SK-MEL-5 (cell line): ENCODE measurements around the gene GID8. TPM values are rescaled to one million over a fixed set of nuclear protein-coding genes. Genes with fewer than 3 reads are reported as not detected.

Experiments used
- DNase-seq: peaks from one replicate; pipeline ENCODE4 v3.0.0-alpha.2; 2016; ENCODE audit warnings: low read depth, low spot score
- in situ Hi-C: cut with HindIII; loops from 2 replicates; pipeline ENCODE4 v1.10.0; 2016; ENCODE audit warnings: low sequenced_read_pairs, high pct_unique_total_duplicates, low pct_unique_long_range_greater_than_20kb
- polyA plus RNA-seq, 2 experiments: library from polyadenylated mRNA; depleted of rRNA; stranded (reverse); fragments of >200 nt; gene quantifications; 2 replicates each; pipeline ENCODE4 v1.2.3, GENCODE V29; 2015
- total RNA-seq: library from RNA; depleted of rRNA; stranded (reverse); fragments of >200 nt; shearing (Covaris generic); gene quantifications from 2 replicates; pipeline ENCODE4 v1.2.3, GENCODE V29; 2014; rRNA removed

GID8 gene
- 21.4 and 23.3 TPM in 2 replicates for total RNA-seq
- 27.1 and 31.1 TPM in 2 replicates for polyA plus RNA-seq (2015; cell fraction: cytosol; rRNA removed)
- 19.9 and 30.2 TPM in 2 replicates for polyA plus RNA-seq (2015; cell fraction: nucleus; rRNA removed)

DNA sequence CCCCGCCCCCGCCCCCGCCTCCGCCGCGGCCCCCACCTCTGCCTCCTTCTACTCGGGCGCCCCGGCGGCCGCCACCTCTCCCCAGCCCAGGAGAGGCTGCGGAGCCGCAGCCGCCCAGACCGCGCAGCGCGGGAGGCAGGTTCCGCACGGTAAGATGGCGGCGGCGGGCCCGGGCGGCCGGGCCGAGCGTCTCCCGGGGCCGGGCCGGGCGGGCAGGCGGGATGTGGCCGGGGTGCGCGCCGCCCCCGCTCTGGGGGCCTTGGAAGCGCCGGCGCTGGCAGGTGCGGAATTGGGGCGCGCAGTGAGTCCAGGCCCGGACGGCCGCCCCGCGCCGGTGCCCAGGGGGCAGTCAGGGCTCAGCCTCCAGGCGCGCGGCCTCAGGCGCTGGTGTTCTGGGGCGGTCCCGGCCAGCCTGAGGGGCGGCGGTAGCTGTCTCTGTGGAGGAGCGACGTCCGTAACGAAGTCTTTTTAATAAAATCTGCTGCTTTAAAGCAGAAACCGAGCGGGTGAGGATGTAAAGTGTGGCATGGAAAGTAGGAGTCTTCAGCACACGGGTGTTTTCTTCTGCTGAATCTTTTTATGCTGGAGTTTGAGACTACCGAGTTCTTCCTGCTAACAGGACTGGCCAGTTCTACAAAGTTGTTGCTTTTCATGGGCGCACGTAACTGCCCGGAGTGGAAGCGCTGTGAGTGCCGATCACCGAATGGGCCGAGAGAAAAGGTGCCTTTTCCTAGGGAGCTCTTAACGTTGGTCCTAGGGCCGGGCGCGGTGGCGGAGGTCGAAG lies at the start of gene GID8:
GID8 (plus strand) TSS at position 43 of the 784 bp plus-strand sequence. CDS start 3,356 bp downstream, outside the sequence.
- DNase-seq: peak; percentile 37
- in situ Hi-C loops: no loop called here

- DNase-seq: no peak
- in situ Hi-C loops: no loop called here
Observed at GRCh38 chr20:62888406-62888805, 49.5 kb upstream of the GID8 start.

DNA sequence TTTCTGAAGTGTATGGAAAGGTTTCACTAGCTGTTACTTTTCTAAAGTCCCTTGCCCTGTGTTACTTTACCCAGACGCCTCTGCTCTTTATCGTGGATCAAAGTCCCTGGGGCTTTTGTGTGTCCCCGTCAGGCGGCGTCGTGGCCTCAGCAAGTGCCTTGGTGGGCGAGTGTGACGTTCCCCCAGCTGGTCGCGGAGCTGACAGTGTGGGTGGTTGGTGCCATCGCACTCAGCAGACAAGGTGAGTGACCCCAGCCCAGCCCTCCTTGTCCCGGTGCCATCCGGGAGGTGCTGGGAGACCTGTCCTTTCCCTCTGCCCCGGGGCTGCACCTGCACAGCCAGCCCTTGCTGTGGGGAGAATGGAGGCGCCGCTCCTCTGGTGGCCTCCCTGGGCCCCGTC lies 49.0 kb upstream of the GID8 start:
- in situ Hi-C loops: no loop called here

GRCh38 chr20:62889411-62889810 lies 48.5 kb upstream of the GID8 start:
- no peak for DNase-seq
- in situ Hi-C loops: no loop called here

More for the DNA sequence above, 49.0 kb upstream of the GID8 start:
- no peak for DNase-seq

- in situ Hi-C loops: no loop called here
- no peak for DNase-seq
Observed at GRCh38 chr20:62889871-62890270, 48.1 kb upstream of the GID8 start.

DNA sequence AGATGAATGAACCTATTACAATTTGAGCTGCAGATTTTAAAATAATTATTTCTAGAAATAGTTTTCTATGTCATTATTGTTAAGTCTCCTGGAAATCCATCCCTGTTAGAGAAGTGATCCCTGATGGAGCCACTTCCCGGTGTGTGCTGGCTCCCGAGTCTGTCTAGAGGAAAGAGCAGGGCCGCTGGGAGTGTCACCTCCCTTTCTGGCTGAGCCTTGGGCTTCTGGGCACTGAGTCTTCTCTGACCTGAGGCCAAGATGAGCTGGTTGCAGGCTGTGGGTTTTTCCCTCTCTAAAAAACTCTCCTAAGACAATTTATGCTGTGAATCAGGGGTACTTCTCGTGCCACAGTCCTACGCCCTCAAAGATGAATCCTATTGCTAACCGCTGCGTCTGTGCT lies 47.5 kb upstream of the GID8 start:
- in situ Hi-C loops: no loop called here

DNA sequence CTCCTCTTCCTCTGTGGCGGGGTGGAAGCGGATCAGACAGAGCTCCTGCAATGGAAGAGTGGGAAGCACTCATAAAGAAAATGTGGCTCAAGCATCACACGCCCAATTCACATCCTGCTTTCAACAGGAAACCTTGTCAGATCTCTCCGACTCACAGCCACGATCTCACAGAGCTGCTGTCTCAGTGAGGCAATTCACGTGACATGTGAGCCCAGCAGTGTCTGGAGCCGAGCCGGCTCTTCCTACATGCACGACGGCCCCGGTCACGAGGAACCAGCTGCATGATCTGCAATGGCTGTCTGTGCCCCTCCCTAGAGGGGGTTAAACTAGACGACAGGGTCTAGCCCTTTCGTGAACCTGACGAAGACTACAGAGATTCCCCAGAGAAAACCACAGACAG lies 46.8 kb upstream of the GID8 start:
- in situ Hi-C loops: no loop called here
- DNase-seq: peak; percentile 86

More for the DNA sequence above, 47.5 kb upstream of the GID8 start:
- DNase-seq: no peak

- no peak for DNase-seq
- in situ Hi-C loops: no loop called here
Observed at GRCh38 chr20:62892348-62893304, 45.3 kb upstream of the GID8 start.

DNA sequence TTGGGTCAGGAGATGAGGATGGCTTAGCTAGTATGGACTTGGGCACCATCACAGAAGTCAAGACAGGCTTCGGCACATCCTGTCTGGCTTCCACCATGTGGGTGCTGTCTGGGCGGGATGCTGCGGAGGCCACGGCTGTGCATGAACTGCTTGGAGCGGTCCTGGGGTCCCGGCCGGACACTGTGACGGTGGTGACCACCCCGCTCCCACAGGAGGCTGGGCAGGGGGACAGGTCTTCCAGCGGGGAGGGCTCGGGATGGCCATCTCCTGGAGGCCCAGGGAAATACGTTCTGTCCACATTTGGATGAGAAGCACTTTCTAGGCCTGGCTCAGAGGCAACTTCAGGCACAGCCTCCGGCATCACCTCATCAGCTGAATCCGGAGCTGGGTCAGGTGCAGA lies 44.2 kb upstream of the GID8 start:
- in situ Hi-C loops: no loop called here
- DNase-seq: peak; percentile 27

GRCh38 chr20:62894261-62894660 lies 43.7 kb upstream of the GID8 start:
- DNase-seq: no peak
- in situ Hi-C loops: no loop called here

DNA sequence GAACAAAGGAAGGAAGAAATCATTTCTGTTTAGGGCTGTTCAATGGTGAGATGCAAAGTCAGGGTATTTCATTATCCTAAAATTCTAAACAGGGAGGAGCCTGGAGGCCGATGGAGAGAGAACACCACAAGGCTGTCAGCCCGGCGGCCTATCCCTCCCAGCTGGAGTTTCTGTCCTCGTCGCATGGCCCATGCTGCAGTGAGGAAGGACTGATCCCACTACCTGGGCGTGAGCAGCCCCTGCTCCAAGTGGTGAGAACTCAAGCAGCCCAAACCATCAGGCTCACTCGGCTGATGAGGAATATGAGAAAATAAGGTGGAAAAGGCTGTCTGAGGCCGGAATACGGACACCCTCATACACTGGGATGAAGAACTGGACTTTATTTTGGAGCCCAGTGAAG lies 42.4 kb upstream of the GID8 start:
- DNase-seq: no peak
- in situ Hi-C loops: no loop called here

DNA sequence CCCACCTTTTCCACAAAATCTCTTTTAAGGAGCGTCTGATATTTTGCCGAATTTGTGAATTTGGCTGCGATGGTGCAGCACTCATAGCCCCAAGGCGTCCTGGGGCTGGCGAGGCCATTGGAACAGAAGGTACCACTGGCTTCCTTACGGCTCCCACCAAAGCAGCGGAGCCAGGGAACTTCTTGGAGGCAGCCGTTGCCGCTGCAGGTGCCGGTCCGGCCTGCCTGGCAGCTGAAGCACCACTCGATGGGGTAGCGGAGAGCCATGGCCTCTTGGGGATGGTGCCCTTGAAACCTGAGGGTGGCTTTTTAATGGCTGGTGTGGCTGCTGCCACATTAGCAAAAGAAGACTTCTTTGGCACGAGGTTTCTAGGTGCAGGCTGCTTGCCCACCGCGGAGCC lies 41.4 kb upstream of the GID8 start:
- in situ Hi-C loops: no loop called here
- DNase-seq: no peak

- in situ Hi-C loops: no loop called here
- DNase-seq: no peak
Observed at GRCh38 chr20:62897666-62898065, 40.3 kb upstream of the GID8 start.

GRCh38 chr20:62898093-62898964 lies 39.6 kb upstream of the GID8 start:
- in situ Hi-C loops: no loop called here
- DNase-seq: no peak

DNA sequence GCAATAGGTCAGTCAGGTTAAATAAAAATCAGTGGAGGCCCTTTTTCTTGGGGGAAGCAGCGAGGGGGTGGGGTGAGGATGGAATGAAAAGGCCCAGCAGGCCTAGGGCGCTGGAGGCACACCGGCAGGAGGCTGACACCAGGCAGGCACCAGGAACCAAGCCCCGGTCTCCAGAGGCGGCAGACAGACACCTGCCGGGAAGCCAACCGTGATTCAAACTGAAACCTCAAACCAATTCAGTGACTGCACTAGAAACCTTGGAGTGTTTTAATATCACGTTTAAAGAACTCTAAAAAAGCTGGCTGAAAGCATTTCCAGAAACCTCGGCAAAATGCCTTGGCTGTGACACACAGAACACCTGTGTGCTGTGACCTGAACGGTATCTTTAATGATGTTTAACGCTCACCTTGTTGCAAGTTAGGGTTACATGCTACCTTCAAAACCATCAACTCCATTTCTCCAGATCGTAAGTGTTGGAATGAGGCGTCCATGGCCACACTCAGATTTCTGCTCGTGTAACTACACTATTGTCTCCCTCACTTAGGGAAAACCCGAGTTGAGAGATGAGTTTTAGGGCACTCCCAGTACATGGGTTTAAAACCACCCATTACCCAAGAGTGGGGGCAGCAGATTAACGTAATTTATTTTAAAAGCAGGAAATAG lies 38.8 kb upstream of the GID8 start:
- no peak for DNase-seq
- in situ Hi-C loops: no loop called here

GRCh38 chr20:62899633-62900051 lies 38.3 kb upstream of the GID8 start:
- in situ Hi-C loops: no loop called here

More at GRCh38 chr20:62899633-62900051, 38.3 kb upstream of the GID8 start:
- DNase-seq: no peak
